OCI-LY1 (cell line): Measurements from ENCODE around the gene SLC22A17.

Source experiments
- EZH2 ChIP-seq: fragments of 200-600 bp; sonication (generic), shearing (Covaris generic); IDR thresholded peaks from 2 replicates; pipeline ENCODE4 v1.8.0; 2017; ENCODE audit warnings: borderline replicate concordance, mixed run types, mild to moderate bottlenecking, antibody characterized with exemption, low read length, moderate library complexity, mixed read lengths
- TF ChIP-seq, protein P1 (sequence below): fragments of 200-600 bp; sonication (generic), shearing (Covaris generic); IDR thresholded peaks from 2 replicates; pipeline ENCODE4 v1.5.1; 2017; ENCODE audit warnings: mild to moderate bottlenecking, antibody characterized with exemption, low read length, moderate library complexity, mixed read lengths

DNA sequence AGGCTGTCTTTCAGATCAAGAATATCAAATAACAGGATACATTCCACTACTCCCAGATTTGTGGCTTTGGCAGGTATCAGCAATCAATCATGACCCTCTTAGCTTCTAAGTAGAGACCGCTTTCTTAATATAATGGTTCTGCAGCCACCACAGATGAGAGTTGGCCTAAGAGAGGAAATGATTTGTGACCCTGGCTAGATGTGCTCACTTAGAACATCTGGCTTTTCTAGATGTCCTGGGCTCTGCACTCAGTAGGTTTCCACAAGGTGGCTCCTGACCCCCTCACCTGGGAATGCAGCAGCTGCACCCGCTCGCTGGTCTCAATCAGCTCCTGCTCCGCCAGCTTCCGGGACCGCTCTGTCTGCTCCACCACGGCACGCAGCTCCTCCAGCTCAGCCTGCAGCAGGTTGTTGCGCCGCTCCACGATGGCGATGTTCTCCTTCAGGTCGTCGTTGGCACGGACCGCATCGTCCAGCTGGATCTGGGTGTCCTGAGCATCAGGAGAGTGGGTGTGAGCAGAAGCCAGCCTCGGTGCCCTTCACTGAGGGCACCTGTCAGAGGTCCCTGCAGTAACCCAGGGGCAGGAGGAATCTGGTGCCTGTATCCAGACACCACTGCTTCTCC is 33.1 kb upstream of the SLC22A17 start:
- TF ChIP-seq, protein P1, sequence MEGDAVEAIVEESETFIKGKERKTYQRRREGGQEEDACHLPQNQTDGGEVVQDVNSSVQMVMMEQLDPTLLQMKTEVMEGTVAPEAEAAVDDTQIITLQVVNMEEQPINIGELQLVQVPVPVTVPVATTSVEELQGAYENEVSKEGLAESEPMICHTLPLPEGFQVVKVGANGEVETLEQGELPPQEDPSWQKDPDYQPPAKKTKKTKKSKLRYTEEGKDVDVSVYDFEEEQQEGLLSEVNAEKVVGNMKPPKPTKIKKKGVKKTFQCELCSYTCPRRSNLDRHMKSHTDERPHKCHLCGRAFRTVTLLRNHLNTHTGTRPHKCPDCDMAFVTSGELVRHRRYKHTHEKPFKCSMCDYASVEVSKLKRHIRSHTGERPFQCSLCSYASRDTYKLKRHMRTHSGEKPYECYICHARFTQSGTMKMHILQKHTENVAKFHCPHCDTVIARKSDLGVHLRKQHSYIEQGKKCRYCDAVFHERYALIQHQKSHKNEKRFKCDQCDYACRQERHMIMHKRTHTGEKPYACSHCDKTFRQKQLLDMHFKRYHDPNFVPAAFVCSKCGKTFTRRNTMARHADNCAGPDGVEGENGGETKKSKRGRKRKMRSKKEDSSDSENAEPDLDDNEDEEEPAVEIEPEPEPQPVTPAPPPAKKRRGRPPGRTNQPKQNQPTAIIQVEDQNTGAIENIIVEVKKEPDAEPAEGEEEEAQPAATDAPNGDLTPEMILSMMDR = no peak
- no peak for TF ChIP-seq EZH2
